Stimulated activated CD4-positive, alpha-beta T cell treated with anti-CD3 and anti-CD28 coated beads, Interleukin-15, amount 100 ng/mL, for 1 hour (primary cell): Measurements from ENCODE around the gene BCAS3.
"Not testable (repeated sequence)": the region's sequence is repeated elsewhere in the genome, so short reads cannot be mapped to it uniquely, and the experiment has no call there.

Source experiments
- DNase-seq, 2 donors: peaks; one replicate each; pipeline ENCODE4 v3.0.0-alpha.2; 2020; ENCODE audit warnings: low read depth in 1 of 2, low spot score in 1 of 2

BCAS3 gene

GRCh38 chr17:61352781-61353491, 675.3 kb downstream of the BCAS3 start:
- no peak for DNase-seq

- no peak for DNase-seq
These were observed 676.0 kb downstream of the BCAS3 start for GRCh38 chr17:61353615-61354014.

GRCh38 chr17:61354895-61355874, 677.5 kb downstream of the BCAS3 start:
- no peak for DNase-seq

- not testable (repeated sequence) for DNase-seq
These were observed 679.4 kb downstream of the BCAS3 start for GRCh38 chr17:61357061-61357460.

- DNase-seq = not testable (repeated sequence)
These were observed 681.9 kb downstream of the BCAS3 start for GRCh38 chr17:61359513-61359912.

- no peak for DNase-seq
These were observed 682.8 kb downstream of the BCAS3 start for GRCh38 chr17:61360318-61360943.

- DNase-seq = no peak
These were observed 683.4 kb downstream of the BCAS3 start for GRCh38 chr17:61361084-61361483.

- DNase-seq = no peak
These were observed 684.7 kb downstream of the BCAS3 start for GRCh38 chr17:61362396-61362795.

GRCh38 chr17:61362852-61363600, 685.4 kb downstream of the BCAS3 start:
- no peak for DNase-seq

- no peak for DNase-seq
These were observed 686.2 kb downstream of the BCAS3 start for GRCh38 chr17:61363601-61364462.

- DNase-seq = no peak
These were observed 686.8 kb downstream of the BCAS3 start for GRCh38 chr17:61364463-61364846.

- DNase-seq = no peak
These were observed 688.5 kb downstream of the BCAS3 start for GRCh38 chr17:61366076-61366714.

GRCh38 chr17:61366715-61367413, 689.2 kb downstream of the BCAS3 start:
- no peak for DNase-seq

GRCh38 chr17:61368049-61368831, 690.6 kb downstream of the BCAS3 start:
- DNase-seq = no peak

GRCh38 chr17:61368832-61369450, 691.3 kb downstream of the BCAS3 start:
- no peak for DNase-seq

GRCh38 chr17:61369751-61370150, 692.1 kb downstream of the BCAS3 start:
- DNase-seq = no peak

- no peak for DNase-seq
These were observed 693.5 kb downstream of the BCAS3 start for GRCh38 chr17:61371179-61371578.

GRCh38 chr17:61371606-61372005, 694.0 kb downstream of the BCAS3 start:
- DNase-seq = no peak
